Endothelial cell (in vitro differentiated cells): ENCODE results near the gene UPF2. TPM values are rescaled to one million over a fixed set of nuclear protein-coding genes. Genes with fewer than 3 reads are reported as not detected.

ENCODE experiments used
- DNase-seq: peaks from one replicate; pipeline ENCODE4 v3.0.0; 2021; ENCODE audit warnings: low spot score
- H3K27ac Mint-ChIP-seq: one replicate; pipeline ENCODE4 v1.8.0; 2021; ENCODE audit warnings: mixed read lengths, inconsistent platforms; ENCODE audit not compliant: unreplicated experiment
- H3K27me3 Mint-ChIP-seq: one replicate; pipeline ENCODE4 v1.8.0; 2021; ENCODE audit warnings: mild to moderate bottlenecking, moderate library complexity, mixed read lengths, inconsistent platforms; ENCODE audit not compliant: unreplicated experiment
- H3K36me3 Mint-ChIP-seq: one replicate; pipeline ENCODE4 v1.8.0; 2021; ENCODE audit warnings: mild to moderate bottlenecking, low read depth, mixed read lengths, inconsistent platforms; ENCODE audit not compliant: unreplicated experiment
- H3K4me1 Mint-ChIP-seq: one replicate; pipeline ENCODE4 v1.8.0; 2021; ENCODE audit warnings: mild to moderate bottlenecking, mixed read lengths, inconsistent platforms; ENCODE audit not compliant: unreplicated experiment
- H3K4me3 Mint-ChIP-seq: one replicate; pipeline ENCODE4 v1.8.0; 2021; ENCODE audit warnings: mild to moderate bottlenecking, mixed read lengths, inconsistent platforms; ENCODE audit not compliant: unreplicated experiment
- H3K9me3 Mint-ChIP-seq: one replicate; pipeline ENCODE4 v1.8.0; 2021; ENCODE audit warnings: mixed read lengths, inconsistent platforms; ENCODE audit not compliant: unreplicated experiment
- CTCF ChIP-seq: fragments of 200-600 bp; sonication (generic); IDR thresholded peaks from one replicate; pipeline ENCODE4 v1.5.0; 2021; ENCODE audit warnings: antibody characterized with exemption; ENCODE audit not compliant: unreplicated experiment
- total RNA-seq: library from RNA; stranded (reverse); fragmentation: NEBNext Ultra II Directional; extraction: Animal tissue kit (Norgen Biotek cat#: 25700); gene quantifications from one replicate; pipeline ENCODE4 v1.2.1, GENCODE V29; 2021; ENCODE audit not compliant: unreplicated experiment

UPF2 gene
- total RNA-seq, 1 donor from 2014 or later, result 21.9 TPM

- TF ChIP-seq CTCF, result no peak
- H3K27ac Mint-ChIP-seq, result no peak overlapping the region
- H3K27me3 Mint-ChIP-seq, result peaks cover 8% of the 10 kb centered on the region
These were observed 159.8 kb downstream of the UPF2 start for GRCh38 chr10:11882646-11883375.

GRCh38 chr10:11881477-11882417, 160.9 kb downstream of the UPF2 start:
- no peaks in the 10 kb centered on the region for H3K36me3 Mint-ChIP-seq
- DNase-seq, result no peak
- H3K27ac Mint-ChIP-seq, result no peak overlapping the region

More at GRCh38 chr10:11882646-11883375, 159.8 kb downstream of the UPF2 start:
- Mint-ChIP-seq H3K4me3 (no peak overlapping the region), H3K4me1 (peaks cover 9% of the 10 kb centered on the region), H3K9me3 (no peaks in the 10 kb centered on the region), H3K36me3 (no peaks in the 10 kb centered on the region)
- no peak for DNase-seq

GRCh38 chr10:11881030-11881476, 161.6 kb downstream of the UPF2 start:
- peaks cover 12% of the 10 kb centered on the region for H3K4me1 Mint-ChIP-seq

More at GRCh38 chr10:11881477-11882417, 160.9 kb downstream of the UPF2 start:
- Mint-ChIP-seq H3K4me1 (peaks cover 9% of the 10 kb centered on the region), H3K9me3 (no peaks in the 10 kb centered on the region), H3K4me3 (no peak overlapping the region), H3K27me3 (peaks cover 8% of the 10 kb centered on the region)
- TF ChIP-seq CTCF, result no peak

GRCh38 chr10:11880151-11881029, 162.2 kb downstream of the UPF2 start:
- DNase-seq, result no peak
- no peak overlapping the region for H3K27ac Mint-ChIP-seq
- peaks cover 12% of the 10 kb centered on the region for H3K4me1 Mint-ChIP-seq
- H3K4me3 Mint-ChIP-seq, result no peak overlapping the region
- no peaks in the 10 kb centered on the region for H3K9me3 Mint-ChIP-seq
- TF ChIP-seq CTCF, result no peak
- no peaks in the 10 kb centered on the region for H3K36me3 Mint-ChIP-seq
- H3K27me3 Mint-ChIP-seq, result peaks cover 11% of the 10 kb centered on the region

More at GRCh38 chr10:11881030-11881476, 161.6 kb downstream of the UPF2 start:
- no peak overlapping the region for H3K4me3 Mint-ChIP-seq
- H3K27me3 Mint-ChIP-seq, result peaks cover 11% of the 10 kb centered on the region
- no peaks in the 10 kb centered on the region for H3K36me3 Mint-ChIP-seq
- no peak overlapping the region for H3K27ac Mint-ChIP-seq
- TF ChIP-seq CTCF, result no peak
- H3K9me3 Mint-ChIP-seq, result no peaks in the 10 kb centered on the region
- DNase-seq, result no peak
